PFSK-1 (cell line): ENCODE data around the gene TBX19.

Experiments
- FOXP2 ChIP-seq: optimal IDR thresholded peaks from 2 replicates; pipeline ENCODE3; 2011; ENCODE audit warnings: borderline replicate concordance, control low read depth, inconsistent platforms; ENCODE audit not compliant: insufficient read depth; ENCODE audit errors: extremely low read length, extremely low read depth
- POLR2AphosphoS5 ChIP-seq: IDR thresholded peaks from 2 replicates; pipeline ENCODE4 v1.6.1; 2012; ENCODE audit warnings: low read depth, mild to moderate bottlenecking, control low read depth, low read length, moderate library complexity
- SIN3A ChIP-seq: IDR thresholded peaks from 2 replicates; pipeline ENCODE4 v1.6.1; 2012; ENCODE audit warnings: mild to moderate bottlenecking, low read length, moderate library complexity, borderline replicate concordance; ENCODE audit not compliant: insufficient read depth
- TAF1 ChIP-seq: IDR thresholded peaks from 2 replicates; pipeline ENCODE4 v1.6.1; 2012; ENCODE audit warnings: low read length, control low read depth, borderline replicate concordance; ENCODE audit not compliant: insufficient read depth
- TF ChIP-seq, protein P1 (sequence below), 2 experiments: IDR thresholded peaks; 2 replicates each; pipeline versions ENCODE4 v1.6.1 to v1.8.0; 2011 to 2012; ENCODE audit warnings: low read depth in 2 of 2, low read length in 2 of 2, control low read depth in 1 of 2, inconsistent platforms in 1 of 2, mild to moderate bottlenecking in 1 of 2, moderate library complexity in 1 of 2; ENCODE audit not compliant: insufficient read depth in 1 of 2

Gene TBX19

DNA sequence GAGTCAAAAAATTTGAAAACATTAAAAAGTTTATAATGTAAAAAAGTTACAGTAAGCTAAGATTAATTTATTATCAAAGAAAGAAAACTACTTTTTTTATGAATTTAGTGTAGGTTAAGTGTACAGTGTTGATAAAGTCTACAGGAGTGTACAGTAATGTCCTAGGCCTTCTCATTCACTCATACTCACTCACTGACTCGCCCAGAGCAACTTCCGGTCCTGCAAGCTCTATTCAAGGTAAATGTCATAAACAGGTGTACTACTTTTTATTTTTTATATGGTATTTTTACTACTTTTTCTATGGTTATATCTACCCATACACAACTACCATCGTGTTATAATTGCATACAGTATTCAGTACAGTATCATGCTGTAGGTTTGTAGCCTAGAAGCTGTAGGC, 49.6 kb downstream of the TBX19 start:
- TF ChIP-seq, protein P1, sequence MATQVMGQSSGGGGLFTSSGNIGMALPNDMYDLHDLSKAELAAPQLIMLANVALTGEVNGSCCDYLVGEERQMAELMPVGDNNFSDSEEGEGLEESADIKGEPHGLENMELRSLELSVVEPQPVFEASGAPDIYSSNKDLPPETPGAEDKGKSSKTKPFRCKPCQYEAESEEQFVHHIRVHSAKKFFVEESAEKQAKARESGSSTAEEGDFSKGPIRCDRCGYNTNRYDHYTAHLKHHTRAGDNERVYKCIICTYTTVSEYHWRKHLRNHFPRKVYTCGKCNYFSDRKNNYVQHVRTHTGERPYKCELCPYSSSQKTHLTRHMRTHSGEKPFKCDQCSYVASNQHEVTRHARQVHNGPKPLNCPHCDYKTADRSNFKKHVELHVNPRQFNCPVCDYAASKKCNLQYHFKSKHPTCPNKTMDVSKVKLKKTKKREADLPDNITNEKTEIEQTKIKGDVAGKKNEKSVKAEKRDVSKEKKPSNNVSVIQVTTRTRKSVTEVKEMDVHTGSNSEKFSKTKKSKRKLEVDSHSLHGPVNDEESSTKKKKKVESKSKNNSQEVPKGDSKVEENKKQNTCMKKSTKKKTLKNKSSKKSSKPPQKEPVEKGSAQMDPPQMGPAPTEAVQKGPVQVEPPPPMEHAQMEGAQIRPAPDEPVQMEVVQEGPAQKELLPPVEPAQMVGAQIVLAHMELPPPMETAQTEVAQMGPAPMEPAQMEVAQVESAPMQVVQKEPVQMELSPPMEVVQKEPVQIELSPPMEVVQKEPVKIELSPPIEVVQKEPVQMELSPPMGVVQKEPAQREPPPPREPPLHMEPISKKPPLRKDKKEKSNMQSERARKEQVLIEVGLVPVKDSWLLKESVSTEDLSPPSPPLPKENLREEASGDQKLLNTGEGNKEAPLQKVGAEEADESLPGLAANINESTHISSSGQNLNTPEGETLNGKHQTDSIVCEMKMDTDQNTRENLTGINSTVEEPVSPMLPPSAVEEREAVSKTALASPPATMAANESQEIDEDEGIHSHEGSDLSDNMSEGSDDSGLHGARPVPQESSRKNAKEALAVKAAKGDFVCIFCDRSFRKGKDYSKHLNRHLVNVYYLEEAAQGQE (IDR thresholded peaks at IDR 0.05; ENCODE audit: insufficient read depth in 1 of 2, low read depth in 2 of 2, low read length in 2 of 2) = no peak
- TF ChIP-seq POLR2AphosphoS5 (no peak), SIN3A (no peak), TAF1 (no peak), FOXP2 (no peak)

DNA sequence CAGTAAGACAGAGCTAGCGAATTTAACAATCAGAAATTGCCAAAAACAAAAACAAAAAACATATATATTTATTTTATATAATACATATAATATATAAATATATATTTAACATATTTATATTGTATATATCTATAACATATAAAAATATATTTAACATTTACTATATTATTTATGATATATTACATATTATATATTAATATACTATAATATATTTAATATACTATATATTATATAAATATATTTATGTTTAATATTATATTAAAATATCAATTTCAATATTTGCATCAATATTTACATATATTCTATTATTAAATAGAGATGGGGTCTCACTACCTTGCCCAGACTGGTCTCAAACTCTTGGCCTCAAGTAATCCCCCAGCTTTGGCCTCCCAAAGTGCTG, 50.9 kb downstream of the TBX19 start:
- no peak for TF ChIP-seq TAF1
- TF ChIP-seq FOXP2 = no peak
- TF ChIP-seq, protein P1 (IDR thresholded peaks at IDR 0.05; ENCODE audit: insufficient read depth in 1 of 2, low read depth in 2 of 2, low read length in 2 of 2) = no peak
- TF ChIP-seq POLR2AphosphoS5 = no peak
- no peak for TF ChIP-seq SIN3A

DNA sequence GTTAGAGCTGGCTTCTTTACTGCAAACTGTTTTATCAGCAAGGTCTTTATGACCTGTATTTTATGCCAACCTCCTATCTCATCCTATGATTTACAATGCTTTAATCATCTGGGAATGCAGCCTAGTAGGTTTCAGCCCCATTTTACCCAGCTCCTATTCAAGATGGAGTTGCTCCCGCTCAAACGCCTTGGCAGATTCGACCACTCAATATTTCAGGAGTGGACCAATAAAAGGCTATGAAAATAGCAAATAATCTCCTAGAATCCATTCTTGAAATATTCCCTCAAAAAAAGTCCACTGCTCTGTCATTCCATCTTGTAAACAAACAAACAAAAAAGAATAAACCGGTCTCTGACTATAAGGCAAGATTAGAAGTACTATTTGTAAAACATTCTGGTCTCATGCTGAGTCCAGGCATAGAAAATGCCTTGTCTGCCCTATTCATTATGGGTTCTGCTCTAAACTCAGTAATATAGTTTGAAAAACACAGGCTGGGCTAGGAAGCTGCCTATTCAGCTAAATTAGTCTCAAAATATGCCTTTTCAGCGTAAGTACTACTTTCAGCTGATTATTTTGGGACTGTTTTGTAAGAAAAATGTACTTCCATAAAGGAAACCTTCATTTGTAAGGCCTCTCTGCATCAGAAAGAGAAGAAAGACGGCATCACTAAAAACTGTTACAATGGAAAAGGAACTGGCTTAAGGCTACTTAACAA, 53.0 kb downstream of the TBX19 start:
- TF ChIP-seq FOXP2 (no peak), TAF1 (no peak), SIN3A (no peak), POLR2AphosphoS5 (no peak)
- TF ChIP-seq, protein P1 (IDR thresholded peaks at IDR 0.05; ENCODE audit: insufficient read depth in 1 of 2, low read depth in 2 of 2, low read length in 2 of 2) = no peak

DNA sequence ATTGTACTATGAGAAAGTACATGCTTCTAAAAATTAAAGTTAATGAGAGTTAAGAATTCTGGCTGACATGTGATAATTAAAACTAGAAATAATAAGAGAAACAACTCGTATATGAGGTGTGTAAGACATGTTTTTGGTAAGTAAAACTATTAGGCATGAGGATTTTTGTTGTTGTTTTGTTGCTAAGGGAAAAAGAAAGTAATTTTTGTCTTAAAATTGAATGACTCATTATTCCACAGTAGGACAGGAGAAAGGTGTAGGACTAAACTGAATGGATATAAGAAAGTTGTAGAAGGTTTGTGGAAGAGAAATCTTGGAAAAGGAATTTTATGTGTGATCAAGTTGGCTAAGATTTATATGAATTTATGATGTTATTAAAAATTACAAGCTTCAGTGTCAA, 54.8 kb downstream of the TBX19 start:
- TF ChIP-seq, protein P1 (IDR thresholded peaks at IDR 0.05; ENCODE audit: insufficient read depth in 1 of 2, low read depth in 2 of 2, low read length in 2 of 2) = no peak
- TF ChIP-seq FOXP2 (no peak), TAF1 (no peak), SIN3A (no peak), POLR2AphosphoS5 (no peak)
